Measurements from ENCODE around the gene SMARCD1. TPM values are rescaled to one million over a fixed set of nuclear protein-coding genes. Genes with fewer than 3 reads are reported as not detected.

Gene SMARCD1
- total RNA-seq: 68.8 and 97.3 TPM in 2 replicates

GRCh38 chr12:50084775-50085614 lies at the start of gene SMARCD1:
TSS of gene SMARCD1 (plus strand) at chr12:50085342. CDS start at chr12:50085370, 28 bp downstream.

DNA sequence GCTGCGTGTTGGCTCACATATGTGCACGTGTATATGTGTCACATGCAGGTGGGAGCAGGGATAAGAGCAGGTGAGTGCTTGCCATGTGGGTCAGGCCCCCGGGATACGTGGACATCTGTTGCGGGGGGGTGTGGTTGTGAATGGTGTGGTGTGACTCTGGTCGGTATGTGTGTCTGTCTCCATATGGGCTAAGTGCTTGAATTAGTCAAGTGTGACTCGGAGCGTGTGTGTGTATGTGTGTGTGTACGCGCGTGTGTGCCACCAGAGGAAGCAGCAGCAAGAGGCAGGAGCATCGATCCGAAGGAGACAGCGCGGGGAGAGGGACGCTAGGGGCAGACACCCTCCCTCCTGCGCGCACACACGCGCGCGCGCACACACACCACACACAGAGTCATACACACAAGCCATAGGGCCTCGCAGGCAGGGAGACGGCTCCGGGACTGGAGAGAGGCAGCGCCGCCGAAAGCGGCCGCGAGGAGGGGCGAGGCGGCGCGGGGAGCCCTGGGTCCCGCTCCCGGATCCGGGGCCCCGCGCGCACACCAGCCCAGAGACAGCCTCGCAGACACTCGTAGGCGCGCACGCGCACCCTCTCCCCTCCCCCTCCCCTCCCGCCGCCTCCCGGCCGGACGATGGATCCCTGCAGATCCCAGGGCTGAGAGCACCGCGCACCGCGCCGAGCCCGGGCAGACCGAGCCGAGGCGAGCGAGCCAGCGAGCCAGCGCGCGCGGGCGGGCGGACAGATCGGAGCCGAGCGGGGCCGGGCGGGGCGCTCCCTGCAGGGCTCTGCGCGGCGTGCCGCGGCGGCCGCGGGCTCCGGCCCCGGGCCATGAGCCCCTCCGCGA lies 27.9 kb upstream of the SMARCD1 start, which contains the start of gene ASIC1:
Gene ASIC1, plus strand, starts transcription at position 597 of the 842 bp plus-strand sequence. CDS start 1,171 bp downstream, outside the sequence.

GRCh38 chr12:50103767-50104321 lies 18.7 kb downstream of the SMARCD1 start, which contains the start of gene GPD1:
TSS of gene GPD1 (plus strand) at chr12:50104008. CDS start at chr12:50104051, 43 bp downstream.

GRCh38 chr12:50111693-50112455 lies 26.7 kb downstream of the SMARCD1 start, which contains the start of gene COX14:
TSS of gene COX14 (plus strand) at chr12:50112236. CDS start at chr12:50120044, 7,808 bp downstream.

Other genes with a start within 250 kb of the SMARCD1 start
- 2.8 and 3.3 TPM in 2 replicates for gene BCDIN3D, start 242.2 kb upstream of the SMARCD1 start, total RNA-seq
- gene FAIM2, start 181.4 kb upstream of the SMARCD1 start, total RNA-seq: not detected in 2 replicates
- not detected in 2 replicates for gene AQP2, start 134.6 kb upstream of the SMARCD1 start, total RNA-seq
- not detected in 2 replicates for gene AQP5, start 123.5 kb upstream of the SMARCD1 start, total RNA-seq
- 0.47 TPM in 1 of 2 replicates, not detected in the other for gene AQP6, start 112.4 kb upstream of the SMARCD1 start, total RNA-seq
- 31.0 and 79.8 TPM in 2 replicates for gene RACGAP1, start 59.8 kb upstream of the SMARCD1 start, total RNA-seq
- 3.5 and 8.4 TPM in 2 replicates for gene ASIC1, start 27.7 kb upstream of the SMARCD1 start, total RNA-seq
- gene GPD1, start 18.7 kb downstream of the SMARCD1 start, total RNA-seq: 0.08 and 0.39 TPM in 2 replicates
- gene COX14, start 26.9 kb downstream of the SMARCD1 start, total RNA-seq: 54.0 and 65.0 TPM in 2 replicates
- 26.2 and 32.7 TPM in 2 replicates for gene CERS5, start 82.0 kb downstream of the SMARCD1 start, total RNA-seq
- 253 and 363 TPM in 2 replicates for gene LIMA1, start 198.2 kb downstream of the SMARCD1 start, total RNA-seq

Data from hair follicular keratinocyte (primary cell).